AG10803 (cell line): ENCODE data around the gene FIP1L1.
A peak's percentile ranks its signal among the peaks of the same experiment; 100 is the strongest.

Source experiments
- DNase-seq: peaks from one replicate; pipeline ENCODE4 v3.0.0; 2010; ENCODE audit warnings: low read depth
- H3K4me3 ChIP-seq: 2 replicates; pipeline ENCODE4 v1.5.1; 2011; ENCODE audit warnings: mild to moderate bottlenecking, low read length, control low read depth
- TF ChIP-seq, protein P1 (sequence below): conservative IDR thresholded peaks from 2 replicates; pipeline ENCODE4 v1.5.1; 2011; ENCODE audit warnings: mild to moderate bottlenecking, low read length, control low read depth, inconsistent platforms

The FIP1L1 gene

GRCh38 chr4:53483250-53483649 is 105.8 kb downstream of the FIP1L1 start:
- no peak for DNase-seq
- TF ChIP-seq, protein P1, sequence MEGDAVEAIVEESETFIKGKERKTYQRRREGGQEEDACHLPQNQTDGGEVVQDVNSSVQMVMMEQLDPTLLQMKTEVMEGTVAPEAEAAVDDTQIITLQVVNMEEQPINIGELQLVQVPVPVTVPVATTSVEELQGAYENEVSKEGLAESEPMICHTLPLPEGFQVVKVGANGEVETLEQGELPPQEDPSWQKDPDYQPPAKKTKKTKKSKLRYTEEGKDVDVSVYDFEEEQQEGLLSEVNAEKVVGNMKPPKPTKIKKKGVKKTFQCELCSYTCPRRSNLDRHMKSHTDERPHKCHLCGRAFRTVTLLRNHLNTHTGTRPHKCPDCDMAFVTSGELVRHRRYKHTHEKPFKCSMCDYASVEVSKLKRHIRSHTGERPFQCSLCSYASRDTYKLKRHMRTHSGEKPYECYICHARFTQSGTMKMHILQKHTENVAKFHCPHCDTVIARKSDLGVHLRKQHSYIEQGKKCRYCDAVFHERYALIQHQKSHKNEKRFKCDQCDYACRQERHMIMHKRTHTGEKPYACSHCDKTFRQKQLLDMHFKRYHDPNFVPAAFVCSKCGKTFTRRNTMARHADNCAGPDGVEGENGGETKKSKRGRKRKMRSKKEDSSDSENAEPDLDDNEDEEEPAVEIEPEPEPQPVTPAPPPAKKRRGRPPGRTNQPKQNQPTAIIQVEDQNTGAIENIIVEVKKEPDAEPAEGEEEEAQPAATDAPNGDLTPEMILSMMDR: no peak
- no peak overlapping the region for H3K4me3 ChIP-seq

GRCh38 chr4:53484911-53485657 is 107.6 kb downstream of the FIP1L1 start:
- peak; percentile 16 for DNase-seq
- TF ChIP-seq, protein P1: no peak
- H3K4me3 ChIP-seq: no peak overlapping the region

- H3K4me3 ChIP-seq: no peak overlapping the region
- TF ChIP-seq, protein P1: no peak
- no peak for DNase-seq
These were observed 108.2 kb downstream of the FIP1L1 start for GRCh38 chr4:53485658-53486040.

- no peak for DNase-seq
- TF ChIP-seq, protein P1: no peak
- H3K4me3 ChIP-seq: no peak overlapping the region
These were observed 110.3 kb downstream of the FIP1L1 start for GRCh38 chr4:53487766-53488165.

DNA sequence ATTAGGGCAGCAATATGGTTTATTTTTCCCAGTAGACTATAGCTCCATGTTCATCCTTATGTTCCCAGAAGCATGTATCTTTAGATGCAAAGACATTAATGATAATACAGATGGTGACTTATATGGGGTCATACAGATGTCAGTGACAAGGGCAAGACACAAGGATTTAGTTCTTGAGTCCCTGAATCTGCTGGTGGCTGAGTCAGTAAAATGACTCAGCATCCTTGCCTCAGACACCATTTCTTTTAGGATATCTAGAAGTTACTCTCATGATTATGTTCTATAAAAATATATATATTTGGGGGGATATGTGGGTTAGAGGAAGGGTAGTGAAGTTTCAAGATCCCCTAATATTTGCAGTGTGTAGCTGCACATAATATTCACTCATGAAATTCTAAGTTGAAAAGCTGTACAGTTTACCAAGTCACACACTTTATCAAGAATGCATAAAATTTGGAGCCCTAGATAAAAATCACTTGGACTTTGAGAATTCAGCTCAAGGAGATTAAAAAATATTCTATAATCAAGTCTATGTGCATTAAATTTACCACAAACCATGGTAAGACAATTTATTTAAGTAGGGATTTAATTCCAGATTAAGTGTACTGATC is 111.9 kb downstream of the FIP1L1 start:
- DNase-seq: peak; percentile 66
- TF ChIP-seq, protein P1: no peak
- no peak overlapping the region for H3K4me3 ChIP-seq

DNA sequence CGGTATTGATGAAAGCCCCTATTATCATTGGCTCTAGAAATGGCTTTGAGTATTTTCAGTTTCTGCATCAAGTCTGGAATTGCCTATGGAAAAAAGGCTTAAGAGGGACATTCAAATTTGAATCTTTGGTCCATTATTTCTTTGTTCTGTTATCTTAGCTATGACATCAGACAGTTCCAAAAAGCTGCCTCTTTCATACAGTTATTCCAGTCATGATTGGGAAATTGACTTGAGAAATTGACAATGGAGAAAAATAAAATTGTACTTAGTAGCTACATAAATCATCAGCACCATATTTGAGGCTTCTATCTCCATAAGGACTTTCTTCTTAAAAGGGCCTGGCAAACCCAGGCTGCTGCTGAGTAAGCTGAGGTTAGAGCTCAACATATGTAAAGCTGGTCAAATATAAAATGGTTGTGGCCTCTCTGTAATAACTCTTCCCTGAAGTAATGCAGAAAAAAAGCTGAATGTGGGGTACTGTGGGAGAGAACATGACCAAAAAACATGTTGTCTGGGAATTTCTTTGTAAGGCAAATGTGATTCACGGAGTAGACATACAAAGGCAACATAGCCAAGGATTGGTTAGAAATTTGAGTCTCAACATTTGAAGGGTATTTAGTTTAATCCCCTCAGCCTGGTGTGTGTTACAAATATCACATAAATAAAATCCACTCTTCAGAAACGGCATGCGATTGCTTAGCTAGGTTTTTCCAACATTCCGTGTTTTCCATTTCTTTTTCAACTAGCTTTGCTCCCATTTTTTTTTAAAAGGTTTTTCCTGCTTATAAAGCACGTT is 112.9 kb downstream of the FIP1L1 start:
- TF ChIP-seq, protein P1: no peak
- DNase-seq: peak; percentile 83
- H3K4me3 ChIP-seq: no peak overlapping the region
